Keratinocyte (primary cell): ENCODE results near the gene TLN1.

ENCODE experiments used
- CTCF ChIP-seq, 3 experiments: IDR thresholded peaks in 1 of 3; conservative IDR thresholded peaks in 1 of 3; optimal IDR thresholded peaks in 1 of 3; 2 replicates in 2 of 3; 3 replicates in 1 of 3; pipeline versions ENCODE3 to v1.5.1; 2011; ENCODE audit warnings: low read length in 3 of 3, mild to moderate bottlenecking in 3 of 3, moderate library complexity in 2 of 3, control low read depth in 1 of 3, inconsistent platforms in 1 of 3; ENCODE audit not compliant: insufficient read depth in 2 of 3; ENCODE audit errors: extremely low read depth in 1 of 3
- EZH2 ChIP-seq: IDR thresholded peaks from one replicate; pipeline ENCODE4 v1.6.1; 2012; ENCODE audit warnings: inconsistent platforms, mild to moderate bottlenecking, low read length, moderate library complexity

DNA sequence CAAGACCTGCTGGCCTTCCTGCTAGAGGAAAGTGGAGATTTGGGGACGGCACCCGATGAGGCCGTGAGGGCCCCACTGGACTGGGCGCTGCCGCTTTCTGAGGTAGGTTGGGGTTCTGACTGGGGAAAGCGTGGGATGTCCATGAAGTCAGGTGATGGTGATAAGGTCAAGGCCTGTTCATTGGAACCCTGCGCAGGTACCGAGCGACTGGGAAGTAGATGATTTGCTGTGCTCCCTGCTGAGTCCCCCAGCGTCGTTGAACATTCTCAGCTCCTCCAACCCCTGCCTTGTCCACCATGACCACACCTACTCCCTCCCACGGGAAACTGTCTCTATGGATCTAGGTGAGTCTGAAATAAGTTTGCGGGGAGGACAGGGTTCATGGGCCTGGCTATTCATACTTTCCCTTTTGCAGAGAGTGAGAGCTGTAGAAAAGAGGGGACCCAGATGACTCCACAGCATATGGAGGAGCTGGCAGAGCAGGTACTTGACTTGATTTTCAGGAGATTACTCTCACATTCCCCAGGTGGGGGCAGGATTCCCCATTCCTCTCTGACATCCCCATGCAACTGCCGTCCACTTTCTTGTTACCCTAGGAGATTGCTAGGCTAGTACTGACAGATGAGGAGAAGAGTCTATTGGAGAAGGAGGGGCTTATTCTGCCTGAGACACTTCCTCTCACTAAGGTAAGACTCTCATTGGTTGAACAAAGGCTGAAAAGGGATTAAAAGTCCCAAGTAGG lies 976 bp upstream of the TLN1 start:
- TF ChIP-seq CTCF (optimal IDR thresholded peaks at IDR 0.05 in 1 of 3, IDR thresholded peaks at IDR 0.05 in 1 of 3, conservative IDR thresholded peaks at IDR 0.05 in 1 of 3; ENCODE audit: extremely low read depth in 1 of 3, insufficient read depth in 2 of 3, low read length in 3 of 3), result peak in 2 of 3 experiments; percentile 36 to 56
- no peak for TF ChIP-seq EZH2
